Astrocyte (in vitro differentiated cells and primary cell): Measurements from ENCODE around the gene ANO2.

Experiments used
- EZH2 ChIP-seq: IDR thresholded peaks from 2 replicates; pipeline ENCODE4 v1.6.1; 2012; ENCODE audit warnings: mild to moderate bottlenecking, low read length, inconsistent platforms; ENCODE audit not compliant: insufficient read depth
- TF ChIP-seq, protein P1 (sequence below): IDR thresholded peaks from 2 replicates; pipeline ENCODE4 v1.5.1; 2011; ENCODE audit warnings: low read depth, mild to moderate bottlenecking, inconsistent platforms, low read length, moderate library complexity; ENCODE audit not compliant: insufficient read depth

DNA sequence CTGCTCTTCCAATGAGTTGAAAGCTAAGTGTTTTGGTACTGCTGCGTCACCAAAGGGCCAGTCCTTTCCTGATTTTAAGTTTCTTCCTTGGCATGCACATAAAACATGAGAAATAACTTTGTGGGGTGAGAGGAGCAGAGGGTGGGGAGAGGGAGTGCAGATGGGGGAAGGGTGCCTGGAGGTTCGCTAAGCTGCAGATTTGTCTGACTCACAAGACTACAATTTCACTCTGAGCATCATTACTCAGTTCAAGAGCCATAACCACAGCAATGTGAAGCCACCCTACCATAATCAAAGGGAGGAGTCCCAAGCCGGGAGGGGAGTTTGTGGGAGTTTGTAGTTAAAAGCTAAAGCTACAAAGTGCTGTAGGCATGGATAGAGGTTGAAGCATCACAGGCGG is 136.1 kb downstream of the ANO2 start:
- TF ChIP-seq, protein P1, sequence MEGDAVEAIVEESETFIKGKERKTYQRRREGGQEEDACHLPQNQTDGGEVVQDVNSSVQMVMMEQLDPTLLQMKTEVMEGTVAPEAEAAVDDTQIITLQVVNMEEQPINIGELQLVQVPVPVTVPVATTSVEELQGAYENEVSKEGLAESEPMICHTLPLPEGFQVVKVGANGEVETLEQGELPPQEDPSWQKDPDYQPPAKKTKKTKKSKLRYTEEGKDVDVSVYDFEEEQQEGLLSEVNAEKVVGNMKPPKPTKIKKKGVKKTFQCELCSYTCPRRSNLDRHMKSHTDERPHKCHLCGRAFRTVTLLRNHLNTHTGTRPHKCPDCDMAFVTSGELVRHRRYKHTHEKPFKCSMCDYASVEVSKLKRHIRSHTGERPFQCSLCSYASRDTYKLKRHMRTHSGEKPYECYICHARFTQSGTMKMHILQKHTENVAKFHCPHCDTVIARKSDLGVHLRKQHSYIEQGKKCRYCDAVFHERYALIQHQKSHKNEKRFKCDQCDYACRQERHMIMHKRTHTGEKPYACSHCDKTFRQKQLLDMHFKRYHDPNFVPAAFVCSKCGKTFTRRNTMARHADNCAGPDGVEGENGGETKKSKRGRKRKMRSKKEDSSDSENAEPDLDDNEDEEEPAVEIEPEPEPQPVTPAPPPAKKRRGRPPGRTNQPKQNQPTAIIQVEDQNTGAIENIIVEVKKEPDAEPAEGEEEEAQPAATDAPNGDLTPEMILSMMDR = no peak
- TF ChIP-seq EZH2 = no peak
